Upper lobe of left lung (tissue), 6 donors: ENCODE measurements around the gene SEPTIN10. TPM values are rescaled to one million over a fixed set of nuclear protein-coding genes. Genes with fewer than 3 reads are reported as not detected.
A peak's percentile ranks its signal among the peaks of the same experiment; 100 is the strongest.
"Not testable (repeated sequence)": the region's sequence is repeated elsewhere in the genome, so short reads cannot be mapped to it uniquely, and the experiment has no call there.

Experiments used
- ATAC-seq, 2 donors: fragments of 200-7000 bp; cut with Tn5 transposase; one replicate each; pipeline ENCODE4 v1.9.1; 2022; ENCODE audit warnings: mild to moderate bottlenecking in 2 of 2, moderate library complexity in 2 of 2; ENCODE audit not compliant: low FRiP score in 2 of 2
- DNase-seq, 2 donors: peaks; one replicate each; pipeline ENCODE4 v3.0.0-alpha.2; 2019 to 2020
- H3K27ac ChIP-seq, 4 donors: fragments of 200-600 bp; sonication (generic); one replicate each; pipeline ENCODE4 v1.5.1; 2016 to 2019
- H3K27me3 ChIP-seq, 4 donors: fragments of 200-600 bp; sonication (generic); one replicate each; pipeline ENCODE4 v1.5.1; 2017 to 2019
- H3K36me3 ChIP-seq, 4 donors: fragments of 200-600 bp; sonication (generic); one replicate each; pipeline ENCODE4 v1.5.1; 2016 to 2019
- H3K4me1 ChIP-seq, 4 donors: fragments of 200-600 bp; sonication (generic); one replicate each; pipeline ENCODE4 v1.5.1; 2018 to 2019
- H3K4me3 ChIP-seq, 4 donors: fragments of 200-600 bp; sonication (generic); one replicate each; pipeline ENCODE4 v1.5.1; 2017 to 2019; ENCODE audit warnings: mild to moderate bottlenecking in 2 of 4, moderate library complexity in 1 of 4
- H3K9me3 ChIP-seq, 4 donors: fragments of 200-600 bp; sonication (generic); one replicate each; pipeline ENCODE4 v1.5.1; 2018 to 2019
- EP300 ChIP-seq, 4 donors: sonication (generic); formaldehyde crosslinking; IDR thresholded peaks; one replicate each; pipeline ENCODE4 v1.5.1; 2017; ENCODE audit warnings: antibody characterized with exemption in 4 of 4, control low read depth in 2 of 4
- POLR2A ChIP-seq, 4 donors: fragments of 450-650 bp; IDR thresholded peaks; one replicate each; pipeline ENCODE4 v1.5.1; 2016 to 2017; ENCODE audit warnings: antibody characterized with exemption in 4 of 4, mild to moderate bottlenecking in 2 of 4
- POLR2AphosphoS5 ChIP-seq, 2 donors: sonication (generic); formaldehyde crosslinking; IDR thresholded peaks; one replicate each; pipeline ENCODE4 v1.5.1; 2017; ENCODE audit warnings: antibody characterized with exemption in 2 of 2
- whole genome bisulfite sequencing, 2 donors: methylation state at CpG; one replicate each; pipeline ENCODE4 v1.1.5; 2017 to 2018; 5-methylcytosine and 5-hydroxymethylcytosine counted together
- total RNA-seq, 6 donors: library from RNA; depleted of rRNA in 4 of 6; stranded (reverse); fragments of >200 nt in 4 of 6; gene quantifications; one replicate each; pipeline versions ENCODE4 v1.1.0 to v1.2.1, GENCODE V29; 2016 to 2021
- TF ChIP-seq, protein P1 (sequence below), 6 experiments: fragments of 450-650 bp in 4 of 6; fragments of 200-600 bp in 2 of 6; sonication (generic) in 2 of 6; IDR thresholded peaks; one replicate each; pipeline ENCODE4 v1.5.1; 2016 to 2019; ENCODE audit warnings: antibody characterized with exemption in 6 of 6
- donor health status: DM: no; HTN: no; CAD: no; lungs with moderate emphysema.
- donor health status: DM: no; HTN: yes; CAD: no; lungs with severe emphysema.

SEPTIN10 gene
- total RNA-seq, 6 donors from 2014 or later, result 60.8 to 135 (median 88.5) TPM

DNA sequence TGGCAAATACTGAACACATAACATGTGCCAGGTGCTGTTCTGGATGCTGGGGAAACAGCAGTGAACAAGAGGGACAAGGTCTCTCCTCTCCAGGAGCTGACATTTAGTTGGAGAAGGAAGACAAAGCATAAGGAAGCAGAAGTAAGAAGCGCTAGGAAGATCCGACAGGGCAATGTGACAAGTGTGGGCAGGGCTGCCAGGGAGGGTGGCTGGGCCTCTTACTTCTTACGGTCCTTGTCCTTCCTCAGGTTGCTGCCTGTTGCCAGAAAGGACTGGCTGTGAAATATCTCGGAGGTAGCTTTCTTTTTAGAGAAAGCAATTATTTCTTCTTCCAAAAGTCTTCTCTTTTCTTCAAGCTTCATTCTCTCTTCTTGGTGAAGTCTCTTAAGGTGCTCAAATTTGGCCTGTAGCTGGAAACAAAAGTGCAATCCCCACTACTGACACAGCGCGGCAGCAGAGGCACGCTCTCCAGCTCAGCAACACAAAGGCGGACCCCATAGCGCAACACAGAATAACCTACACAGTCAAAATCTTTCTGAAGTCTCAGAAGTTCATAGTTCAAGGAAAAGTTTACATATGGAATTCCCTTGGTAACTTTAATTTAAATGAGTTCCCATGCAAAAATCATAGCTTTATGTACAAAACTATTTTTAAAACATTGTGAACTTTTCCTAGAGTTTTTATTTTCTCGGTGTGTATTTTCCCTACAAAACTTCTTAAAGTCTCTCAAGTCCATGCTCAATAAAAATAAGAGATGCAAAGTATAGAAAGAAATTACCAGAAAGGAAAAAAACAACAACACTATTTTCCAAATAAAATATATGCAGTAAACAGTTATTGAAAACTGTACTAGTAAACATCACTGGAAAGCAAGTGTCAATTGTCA is 67.7 kb downstream of the SEPTIN10 start:
- Histone ChIP-seq H3K27me3 (no peaks in the 10 kb centered on the region), H3K9me3 (no peaks in the 10 kb centered on the region), H3K4me1 (peaks cover 0 to 4% (median 0%) of the 10 kb centered on the region in 4 donors), H3K36me3 (peaks cover 0 to 13% (median 0%) of the 10 kb centered on the region in 4 donors), H3K4me3 (no peak overlapping the region), H3K27ac (no peak overlapping the region)
- 29 to 33% methylated on average over 10 of the region's 10 CpGs for WGBS, 2 donors
- TF ChIP-seq EP300 (IDR thresholded peaks at IDR 0.05), result no peak
- TF ChIP-seq POLR2A (IDR thresholded peaks at IDR 0.05), result no peak
- TF ChIP-seq POLR2AphosphoS5 (IDR thresholded peaks at IDR 0.05), result no peak
- TF ChIP-seq, protein P1, sequence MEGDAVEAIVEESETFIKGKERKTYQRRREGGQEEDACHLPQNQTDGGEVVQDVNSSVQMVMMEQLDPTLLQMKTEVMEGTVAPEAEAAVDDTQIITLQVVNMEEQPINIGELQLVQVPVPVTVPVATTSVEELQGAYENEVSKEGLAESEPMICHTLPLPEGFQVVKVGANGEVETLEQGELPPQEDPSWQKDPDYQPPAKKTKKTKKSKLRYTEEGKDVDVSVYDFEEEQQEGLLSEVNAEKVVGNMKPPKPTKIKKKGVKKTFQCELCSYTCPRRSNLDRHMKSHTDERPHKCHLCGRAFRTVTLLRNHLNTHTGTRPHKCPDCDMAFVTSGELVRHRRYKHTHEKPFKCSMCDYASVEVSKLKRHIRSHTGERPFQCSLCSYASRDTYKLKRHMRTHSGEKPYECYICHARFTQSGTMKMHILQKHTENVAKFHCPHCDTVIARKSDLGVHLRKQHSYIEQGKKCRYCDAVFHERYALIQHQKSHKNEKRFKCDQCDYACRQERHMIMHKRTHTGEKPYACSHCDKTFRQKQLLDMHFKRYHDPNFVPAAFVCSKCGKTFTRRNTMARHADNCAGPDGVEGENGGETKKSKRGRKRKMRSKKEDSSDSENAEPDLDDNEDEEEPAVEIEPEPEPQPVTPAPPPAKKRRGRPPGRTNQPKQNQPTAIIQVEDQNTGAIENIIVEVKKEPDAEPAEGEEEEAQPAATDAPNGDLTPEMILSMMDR (IDR thresholded peaks at IDR 0.05), result peak; percentile 79 to 89 (median 83)
- ATAC-seq (peak; percentile 83 to 95), DNase-seq (peak in 1 of 2 donors; percentile 53)

DNA sequence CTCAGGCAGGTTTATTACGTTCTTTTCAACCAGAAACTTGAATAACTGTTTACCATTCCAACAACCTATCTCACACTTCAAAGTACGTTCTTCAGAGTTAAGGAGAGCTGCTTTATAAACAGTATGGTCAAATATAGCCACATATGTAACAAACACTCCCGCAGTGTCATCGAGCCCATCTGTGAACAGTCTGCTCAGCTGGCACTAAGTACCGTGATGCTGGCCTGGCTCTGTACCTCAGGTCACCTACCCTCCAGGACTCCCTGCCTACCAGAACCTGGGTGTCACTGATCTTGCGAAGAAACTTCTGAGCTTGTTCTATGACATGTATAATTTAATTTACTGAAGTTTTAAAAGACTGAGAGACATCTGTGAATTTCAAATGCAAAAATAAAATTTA is 71.4 kb downstream of the SEPTIN10 start:
- DNase-seq (no peak), ATAC-seq (no peak)
- H3K27me3 ChIP-seq, result no peaks in the 10 kb centered on the region
- WGBS, 2 donors, result 75 to 86% methylated on average over 6 of the region's 6 CpGs
- H3K4me1 ChIP-seq, result peaks cover 0 to 4% (median 0%) of the 10 kb centered on the region in 4 donors
- H3K4me3 ChIP-seq, result no peak overlapping the region
- H3K9me3 ChIP-seq, result no peaks in the 10 kb centered on the region
- H3K36me3 ChIP-seq, result peaks cover 0 to 13% (median 0%) of the 10 kb centered on the region in 4 donors
- no peak overlapping the region for H3K27ac ChIP-seq
- TF ChIP-seq EP300 (IDR thresholded peaks at IDR 0.05), result no peak
- TF ChIP-seq POLR2A (IDR thresholded peaks at IDR 0.05), result no peak
- TF ChIP-seq, protein P1 (IDR thresholded peaks at IDR 0.05), result no peak
- TF ChIP-seq POLR2AphosphoS5 (IDR thresholded peaks at IDR 0.05), result no peak

GRCh38 chr2:109538546-109538945 is 75.2 kb downstream of the SEPTIN10 start:
- H3K36me3 ChIP-seq, result peaks cover 0 to 6% (median 0%) of the 10 kb centered on the region in 4 donors
- H3K9me3 ChIP-seq, result no peaks in the 10 kb centered on the region
- TF ChIP-seq POLR2A (IDR thresholded peaks at IDR 0.05), result no peak
- no peak for TF ChIP-seq EP300 (IDR thresholded peaks at IDR 0.05)
- TF ChIP-seq, protein P1 (IDR thresholded peaks at IDR 0.05), result no peak
- no peak for TF ChIP-seq POLR2AphosphoS5 (IDR thresholded peaks at IDR 0.05)
- DNase-seq, result no peak
- H3K4me1 ChIP-seq, result no peaks in the 10 kb centered on the region
- no peak for ATAC-seq
- 83 to 89% methylated on average over 8 of the region's 8 CpGs for WGBS, 2 donors
- no peak overlapping the region for H3K4me3 ChIP-seq
- no peak overlapping the region for H3K27ac ChIP-seq
- H3K27me3 ChIP-seq, result no peaks in the 10 kb centered on the region

- no peak overlapping the region for H3K4me3 ChIP-seq
- WGBS, 2 donors, result 89 to 91% methylated on average over 10 of the region's 10 CpGs
Observed at GRCh38 chr2:109537565-109538222, 76.1 kb downstream of the SEPTIN10 start.

GRCh38 chr2:109536556-109536955 is 77.2 kb downstream of the SEPTIN10 start:
- H3K36me3 ChIP-seq, result not testable (repeated sequence)

More at GRCh38 chr2:109537565-109538222, 76.1 kb downstream of the SEPTIN10 start:
- H3K4me1 ChIP-seq, result no peaks in the 10 kb centered on the region
- H3K36me3 ChIP-seq, result peaks cover 0 to 6% (median 0%) of the 10 kb centered on the region in 4 donors
- no peaks in the 10 kb centered on the region for H3K27me3 ChIP-seq
- H3K9me3 ChIP-seq, result no peaks in the 10 kb centered on the region
- TF ChIP-seq POLR2A (IDR thresholded peaks at IDR 0.05) (no peak), EP300 (IDR thresholded peaks at IDR 0.05) (no peak)
- TF ChIP-seq, protein P1 (IDR thresholded peaks at IDR 0.05), result no peak
- no peak for DNase-seq
- H3K27ac ChIP-seq, result no peak overlapping the region
- no peak for ATAC-seq

More at GRCh38 chr2:109536556-109536955, 77.2 kb downstream of the SEPTIN10 start:
- ATAC-seq, H3K27me3 ChIP-seq, H3K27ac ChIP-seq, H3K4me3 ChIP-seq, DNase-seq, H3K9me3 ChIP-seq, H3K4me1 ChIP-seq: not testable (repeated sequence)
- 58 to 59% methylated on average over 3 of the region's 3 CpGs for WGBS, 2 donors
